GM10847 (cell line): Measurements from ENCODE around the gene LRSAM1.

Source experiments
- POLR2A ChIP-seq: IDR thresholded peaks from 2 replicates; pipeline ENCODE4 v1.6.1; 2011; ENCODE audit not compliant: insufficient read length; ENCODE audit errors: extremely low read depth

LRSAM1 gene

DNA sequence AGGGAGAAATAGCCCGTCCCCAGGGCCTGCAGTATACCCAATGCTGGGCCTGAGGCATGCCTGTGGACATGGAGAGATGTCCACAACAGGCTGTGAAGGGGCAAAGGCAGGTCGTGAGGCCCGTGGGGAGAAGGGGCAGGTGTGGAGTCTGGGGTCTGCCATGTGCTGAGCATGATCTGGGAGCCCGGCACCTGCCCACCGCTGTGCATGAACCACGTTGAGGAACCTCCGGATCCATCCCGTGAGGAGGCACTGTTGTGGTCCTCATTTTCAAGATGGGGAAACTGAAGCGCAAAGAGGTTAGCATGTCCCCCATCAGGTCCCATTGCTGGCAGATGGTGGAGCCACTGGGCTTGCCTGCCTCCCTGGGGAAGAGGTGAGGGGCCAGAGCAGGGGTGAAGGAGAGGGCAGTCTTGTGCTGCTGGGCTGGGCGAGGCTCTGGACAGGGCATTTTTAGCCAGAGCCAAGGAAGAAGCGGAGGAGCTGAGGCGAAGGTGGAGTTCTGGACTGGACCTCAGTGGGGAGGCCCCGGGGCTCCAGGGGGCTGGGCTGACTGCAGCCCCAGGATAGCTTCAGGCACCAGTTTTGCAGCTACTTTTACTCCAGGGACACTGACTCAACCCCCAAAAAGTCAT lies 46.5 kb downstream of the LRSAM1 start:
- no peak for TF ChIP-seq POLR2A

- TF ChIP-seq POLR2A = no peak
These were observed 47.0 kb downstream of the LRSAM1 start for GRCh38 chr9:127498298-127498697.

DNA sequence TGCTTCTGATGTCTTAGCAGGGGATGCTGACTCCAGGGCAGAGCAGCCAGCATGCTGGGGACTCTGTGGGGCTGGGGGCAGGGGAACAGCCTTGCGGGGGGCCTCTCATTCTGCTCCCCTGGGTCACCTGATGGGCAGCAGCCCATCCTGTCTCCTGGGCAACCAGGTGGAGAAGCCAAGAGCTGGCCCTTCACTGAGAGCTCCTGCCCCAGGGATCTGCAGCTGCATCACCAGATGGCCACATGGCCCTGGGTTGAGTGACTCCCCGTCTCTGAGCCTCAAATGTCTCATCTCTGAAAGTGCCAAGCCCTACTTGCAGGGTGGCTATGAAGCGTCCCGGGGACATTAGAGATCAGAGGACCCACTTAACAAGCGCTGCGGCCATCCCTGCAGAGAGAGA lies 49.1 kb downstream of the LRSAM1 start:
- TF ChIP-seq POLR2A = no peak

GRCh38 chr9:127500862-127501261 lies 49.6 kb downstream of the LRSAM1 start:
- no peak for TF ChIP-seq POLR2A

DNA sequence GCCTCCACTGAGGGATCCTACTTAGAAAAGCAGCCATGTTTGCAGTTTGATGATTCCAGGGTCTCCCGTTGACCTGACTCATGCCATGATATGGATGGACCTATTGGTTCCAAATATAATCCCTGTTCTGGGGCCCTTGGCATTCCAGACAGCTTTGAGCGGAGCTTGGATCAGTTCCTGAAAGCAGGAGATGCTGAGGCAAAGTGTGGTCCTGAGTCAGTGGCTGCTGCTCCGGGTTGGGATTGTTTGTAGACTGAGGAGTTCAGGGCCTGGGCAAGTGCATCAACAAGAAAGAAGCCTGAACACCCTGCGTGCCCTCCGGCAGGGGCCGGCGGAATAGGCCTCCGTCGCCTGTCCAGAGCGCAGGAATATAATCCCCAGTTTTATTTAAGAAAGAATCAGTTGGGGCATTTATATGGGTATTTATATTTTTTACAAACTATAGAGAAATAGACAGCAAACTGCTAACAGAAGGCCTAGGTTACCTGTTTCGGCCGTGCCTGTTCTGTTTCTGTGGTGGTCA lies 50.6 kb downstream of the LRSAM1 start:
- TF ChIP-seq POLR2A = no peak

GRCh38 chr9:127502706-127503378 lies 51.5 kb downstream of the LRSAM1 start:
- no peak for TF ChIP-seq POLR2A

- no peak for TF ChIP-seq POLR2A
These were observed 52.1 kb downstream of the LRSAM1 start for GRCh38 chr9:127503379-127503921.

DNA sequence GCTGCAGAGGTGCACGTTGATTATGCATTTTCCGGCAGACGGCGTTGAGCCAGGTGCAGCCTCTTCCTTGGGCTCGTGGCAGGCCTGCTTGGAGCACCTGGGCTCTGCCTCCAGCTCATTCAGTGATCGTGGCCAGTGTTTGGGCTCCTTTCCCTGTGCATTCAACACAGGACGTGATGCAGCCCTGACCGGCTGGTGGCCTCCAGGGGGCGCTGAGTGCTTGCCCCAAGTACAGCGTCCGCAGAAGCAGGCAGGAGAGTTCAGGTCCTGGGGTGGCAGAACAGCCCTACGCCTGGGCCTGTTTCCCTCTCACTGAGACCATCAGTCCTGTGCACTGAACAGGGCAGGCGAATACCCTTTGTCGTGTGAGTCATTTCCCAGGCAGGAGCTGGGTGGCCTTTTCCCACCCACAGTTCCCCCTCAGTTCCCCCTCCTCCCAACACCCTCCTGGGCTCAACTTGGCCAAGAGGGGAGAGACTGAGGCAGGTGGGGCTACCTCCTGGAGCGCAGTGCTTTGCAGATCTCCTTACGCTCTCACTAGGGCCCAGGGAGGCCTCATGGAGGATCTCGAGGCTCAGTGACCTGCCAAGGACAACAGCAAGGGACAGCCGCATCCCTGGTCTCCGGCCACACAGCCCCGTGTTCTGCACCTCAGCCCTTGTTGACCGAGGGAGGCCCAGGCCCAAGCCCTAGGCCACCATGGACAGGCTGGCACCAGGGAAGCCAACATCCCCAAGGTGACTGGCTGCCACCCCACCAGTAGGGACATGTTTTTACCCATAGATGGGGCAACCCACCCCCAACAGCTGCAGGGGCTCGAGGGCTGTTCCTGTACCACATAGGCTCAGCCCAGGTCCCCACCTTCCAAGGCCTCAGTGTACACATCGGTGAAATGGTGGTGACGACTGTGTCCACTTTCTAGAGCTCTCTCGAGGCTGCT lies 52.9 kb downstream of the LRSAM1 start:
- TF ChIP-seq POLR2A = no peak

DNA sequence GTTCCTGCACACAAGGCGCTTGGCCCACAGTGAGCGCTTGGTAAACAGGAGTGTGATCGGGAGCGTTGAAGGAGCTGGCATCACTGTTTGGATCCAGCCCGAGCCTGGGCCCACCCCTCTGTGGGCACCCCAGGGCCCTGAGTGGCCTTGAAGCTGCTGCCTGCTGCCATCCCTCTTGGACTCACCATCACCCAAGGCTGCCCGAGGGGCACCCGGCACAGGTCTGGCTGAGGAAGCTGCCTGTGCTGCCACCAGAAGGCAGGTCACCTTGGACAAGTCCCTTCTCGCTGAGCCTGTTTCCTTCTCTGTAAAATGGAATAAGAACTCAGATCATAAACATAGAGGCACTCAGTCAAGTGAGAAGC lies 53.6 kb downstream of the LRSAM1 start:
- no peak for TF ChIP-seq POLR2A

GRCh38 chr9:127505396-127506116 lies 54.2 kb downstream of the LRSAM1 start:
- no peak for TF ChIP-seq POLR2A

- no peak for TF ChIP-seq POLR2A
These were observed 55.0 kb downstream of the LRSAM1 start for GRCh38 chr9:127506117-127506813.

- TF ChIP-seq POLR2A = no peak
These were observed 55.8 kb downstream of the LRSAM1 start for GRCh38 chr9:127506814-127507750.
